ENCODE data around the gene AHDC1. TPM values are rescaled to one million over a fixed set of nuclear protein-coding genes. Genes with fewer than 3 reads are reported as not detected.

AHDC1 gene
- total and polyA plus RNA-seq, 2 of the 13 experiments (the other 11 are each of a cell fraction or from before 2014, with no cell fraction given), result 1.0 to 2.7 TPM

DNA sequence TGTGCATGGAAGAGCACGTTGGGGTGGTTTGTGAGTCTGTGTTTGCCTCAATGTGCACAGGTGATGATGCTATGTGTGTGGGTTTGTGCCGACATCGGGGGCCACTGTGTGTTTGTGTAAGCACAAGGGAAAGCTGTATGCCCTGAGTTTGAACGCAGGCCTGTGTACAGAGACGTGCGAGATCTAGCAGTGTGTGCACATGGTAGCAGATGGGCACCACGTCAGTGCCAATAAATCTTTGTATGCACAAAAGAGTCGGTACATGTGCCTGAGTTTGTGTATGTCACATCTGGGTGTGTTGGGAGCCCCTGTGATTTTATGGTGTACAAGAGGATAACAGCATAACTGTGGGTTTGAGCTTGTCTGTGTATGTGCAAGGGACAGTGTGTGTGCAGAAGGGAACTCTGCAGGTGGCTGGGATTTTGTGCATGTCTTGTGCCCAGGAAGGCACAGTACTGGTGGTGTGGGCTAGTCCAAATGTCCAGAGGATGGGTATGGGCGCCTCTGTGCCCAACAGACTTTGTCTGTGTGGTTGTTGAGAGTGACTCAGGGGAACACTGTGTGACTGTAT, 82.0 kb downstream of the AHDC1 start (continued):
- TF ChIP-seq KDM5A (IDR thresholded peaks at IDR 0.05; ENCODE audit: borderline replicate concordance, low read length), result no peak
- no peak for TF ChIP-seq E2F1 (CRISPR knock-in tag; IDR thresholded peaks at IDR 0.05)
- TF ChIP-seq ZNF850 (CRISPR knock-in tag; conservative IDR thresholded peaks at IDR 0.05), result no peak
- peak; percentile 1; the same call in 1 of the 2 replicates for TF ChIP-seq CEBPG (CRISPR knock-in tag; IDR thresholded peaks at IDR 0.05)

GRCh38 chr1:27521336-27521831, 82.6 kb downstream of the AHDC1 start:
- Histone ChIP-seq H4K20me1 (ENCODE audit: insufficient read depth, low read length) (no peaks in the 10 kb centered on the region), H3K9ac (ENCODE audit: insufficient read depth, low read depth, low read length) (peak overlapping the region; percentile 52), H3K4me1 (ENCODE audit: insufficient read depth, low read length) (peaks cover 97% of the 10 kb centered on the region), H3K4me3 (replicated peaks in 1 of 3; ENCODE audit: insufficient read depth in 1 of 3, low read depth in 2 of 3, low read length in 3 of 3) (peak overlapping the region; percentile 26 to 67 (median 43); a peak in 5 of 6 replicates), H3K27me3 (ENCODE audit: control insufficient read depth in 1 of 2, insufficient read depth in 2 of 2, low read length in 2 of 2) (no peaks in the 10 kb centered on the region), H3K9me3 (ENCODE audit: low read length) (no peaks in the 10 kb centered on the region), H3K27ac (ENCODE audit: extremely low read length, insufficient read depth, low read length) (peak overlapping the region; percentile 16), H3K4me2 (ENCODE audit: low read depth, low read length) (peak overlapping the region; percentile 95), H2AFZ (ENCODE audit: low read length) (no peak overlapping the region), H3K36me3 (replicated peaks in 1 of 2; ENCODE audit: control insufficient read depth in 1 of 2, insufficient read depth in 2 of 2, low read length in 2 of 2) (no peaks in the 10 kb centered on the region), H3K79me2 (ENCODE audit: insufficient read depth, low read length) (no peaks in the 10 kb centered on the region)
- 7% methylated on average over 13 of the region's 20 CpGs for WGBS (ENCODE audit: low lambda C conversion rate)
- no peak for DNase-seq (ENCODE audit: low spot score)
- in situ Hi-C loops (cut with HindIII; ENCODE audit: extremely low pct_ligation_motif_present, low pct_unique_long_range_greater_than_20kb) (no loop called here), intact Hi-C loops (cut with micrococcal nuclease; ENCODE audit: unreplicated experiment) (no loop called here)
- peak; percentile 9; the same call in 1 of the 3 replicates for ATAC-seq
- ChIA-PET CTCF (ENCODE audit: low intra/inter-chr PET ratio, low total read pairs) (interaction anchor here (1.0 kb wide), 1 partner anchor 142 kb away, joined by 3 read pairs; no protein-coding TSS in a partner anchor), POLR2A (interaction anchor here (2.7 kb wide), 1 partner anchor 42 kb away, joined by 10 read pairs; no protein-coding TSS in a partner anchor)
- FAIRE-seq, result no peak
- BruUV-seq (replicated peaks), result no TSS peak
- TF ChIP-seq ZNF383 (CRISPR knock-in tag; IDR thresholded peaks at IDR 0.05; ENCODE audit: borderline replicate concordance) (no peak), ZNF121 (CRISPR knock-in tag; IDR thresholded peaks at IDR 0.05) (peak; percentile 65; the same call in 1 of the 2 replicates), KLF6 (CRISPR knock-in tag; IDR thresholded peaks at IDR 0.05) (no peak), ZMYM4 (CRISPR knock-in tag; IDR thresholded peaks at IDR 0.05) (peak; percentile 53; the same call in 1 of the 2 replicates), TOE1 (CRISPR knock-in tag; IDR thresholded peaks at IDR 0.05) (no peak), TAF1 (CRISPR knock-in tag; IDR thresholded peaks at IDR 0.05) (peak; percentile 44; the same call in 1 of the 2 replicates), ZNF891 (CRISPR knock-in tag; IDR thresholded peaks at IDR 0.05) (peak; percentile 68; the same call in 1 of the 2 replicates), ZNF724P (CRISPR knock-in tag; IDR thresholded peaks at IDR 0.05; ENCODE audit: borderline replicate concordance) (0 out of 2 replicates have a peak, but pooled peaks have one; percentile 13), ZNF484 (CRISPR knock-in tag; IDR thresholded peaks at IDR 0.05; ENCODE audit: borderline replicate concordance, low read depth) (peak; percentile 22; the same call in 1 of the 2 replicates), GLI4 (CRISPR knock-in tag; IDR thresholded peaks at IDR 0.05; ENCODE audit: borderline replicate concordance) (0 out of 2 replicates have a peak, but pooled peaks have one; percentile 50), HNRNPL (IDR thresholded peaks at IDR 0.05; ENCODE audit: low read depth, low read length) (peak; percentile 80; the same call in 1 of the 2 replicates), ZNF547 (CRISPR knock-in tag; IDR thresholded peaks at IDR 0.05) (peak; percentile 54; the same call in 1 of the 2 replicates), SMARCE1 (IDR thresholded peaks at IDR 0.05; ENCODE audit: borderline replicate concordance) (no peak)
- TF ChIP-seq, protein P1, sequence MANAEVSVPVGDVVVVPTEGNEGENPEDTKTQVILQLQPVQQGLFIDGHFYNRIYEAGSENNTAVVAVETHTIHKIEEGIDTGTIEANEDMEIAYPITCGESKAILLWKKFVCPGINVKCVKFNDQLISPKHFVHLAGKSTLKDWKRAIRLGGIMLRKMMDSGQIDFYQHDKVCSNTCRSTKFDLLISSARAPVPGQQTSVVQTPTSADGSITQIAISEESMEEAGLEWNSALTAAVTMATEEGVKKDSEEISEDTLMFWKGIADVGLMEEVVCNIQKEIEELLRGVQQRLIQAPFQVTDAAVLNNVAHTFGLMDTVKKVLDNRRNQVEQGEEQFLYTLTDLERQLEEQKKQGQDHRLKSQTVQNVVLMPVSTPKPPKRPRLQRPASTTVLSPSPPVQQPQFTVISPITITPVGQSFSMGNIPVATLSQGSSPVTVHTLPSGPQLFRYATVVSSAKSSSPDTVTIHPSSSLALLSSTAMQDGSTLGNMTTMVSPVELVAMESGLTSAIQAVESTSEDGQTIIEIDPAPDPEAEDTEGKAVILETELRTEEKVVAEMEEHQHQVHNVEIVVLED (CRISPR knock-in tag; IDR thresholded peaks at IDR 0.05; ENCODE audit: borderline replicate concordance), result 0 out of 2 replicates have a peak, but pooled peaks have one; percentile 37
- TF ChIP-seq, protein P2, sequence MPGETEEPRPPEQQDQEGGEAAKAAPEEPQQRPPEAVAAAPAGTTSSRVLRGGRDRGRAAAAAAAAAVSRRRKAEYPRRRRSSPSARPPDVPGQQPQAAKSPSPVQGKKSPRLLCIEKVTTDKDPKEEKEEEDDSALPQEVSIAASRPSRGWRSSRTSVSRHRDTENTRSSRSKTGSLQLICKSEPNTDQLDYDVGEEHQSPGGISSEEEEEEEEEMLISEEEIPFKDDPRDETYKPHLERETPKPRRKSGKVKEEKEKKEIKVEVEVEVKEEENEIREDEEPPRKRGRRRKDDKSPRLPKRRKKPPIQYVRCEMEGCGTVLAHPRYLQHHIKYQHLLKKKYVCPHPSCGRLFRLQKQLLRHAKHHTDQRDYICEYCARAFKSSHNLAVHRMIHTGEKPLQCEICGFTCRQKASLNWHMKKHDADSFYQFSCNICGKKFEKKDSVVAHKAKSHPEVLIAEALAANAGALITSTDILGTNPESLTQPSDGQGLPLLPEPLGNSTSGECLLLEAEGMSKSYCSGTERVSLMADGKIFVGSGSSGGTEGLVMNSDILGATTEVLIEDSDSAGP (CRISPR knock-in tag; IDR thresholded peaks at IDR 0.05; ENCODE audit: borderline replicate concordance), result peak; percentile 16; the same call in 1 of the 2 replicates

All from HepG2 (cell line).